Fibroblast of mammary gland (primary cell): ENCODE results near the gene WDR7.

ENCODE experiments used
- DNase-seq: peaks from one replicate; pipeline ENCODE4 v3.0.0-alpha.2; 2010; ENCODE audit warnings: low read depth
- H3K4me3 ChIP-seq: 2 replicates; pipeline ENCODE4 v1.5.1; 2011; ENCODE audit warnings: low read depth, mild to moderate bottlenecking, low read length, moderate library complexity; ENCODE audit not compliant: control insufficient read depth
- CTCF ChIP-seq: conservative IDR thresholded peaks from 2 replicates; pipeline ENCODE4 v1.5.1; 2011; ENCODE audit warnings: low read depth, low read length, inconsistent platforms; ENCODE audit not compliant: control insufficient read depth, insufficient read depth

Gene WDR7

GRCh38 chr18:57002627-57003026 lies 351.5 kb downstream of the WDR7 start:
- TF ChIP-seq CTCF: no peak
- no peak for DNase-seq
- H3K4me3 ChIP-seq: no peak overlapping the region

- DNase-seq: no peak
- H3K4me3 ChIP-seq: no peak overlapping the region
- no peak for TF ChIP-seq CTCF
Observed at GRCh38 chr18:57003342-57003741, 352.2 kb downstream of the WDR7 start.

- TF ChIP-seq CTCF: no peak
- peak; percentile 56 for DNase-seq
- H3K4me3 ChIP-seq: no peak overlapping the region
Observed at GRCh38 chr18:57004366-57005121, 353.4 kb downstream of the WDR7 start.

- no peak overlapping the region for H3K4me3 ChIP-seq
- no peak for DNase-seq
- no peak for TF ChIP-seq CTCF
Observed at GRCh38 chr18:57008001-57008686, 357.0 kb downstream of the WDR7 start.

- H3K4me3 ChIP-seq: no peak overlapping the region
- no peak for DNase-seq
Observed at GRCh38 chr18:57009844-57010243, 358.7 kb downstream of the WDR7 start.

GRCh38 chr18:57014772-57015413 lies 363.7 kb downstream of the WDR7 start:
- no peak for DNase-seq
- TF ChIP-seq CTCF: no peak
- no peak overlapping the region for H3K4me3 ChIP-seq

More at GRCh38 chr18:57009844-57010243, 358.7 kb downstream of the WDR7 start:
- no peak for TF ChIP-seq CTCF
